WTC11 (cell line): ENCODE results near the gene ULK4. TPM values are rescaled to one million over a fixed set of nuclear protein-coding genes. Genes with fewer than 3 reads are reported as not detected.
A peak's percentile ranks its signal among the peaks of the same experiment; 100 is the strongest.

Experiments
- ATAC-seq: fragments of 200-7000 bp; cut with Tn5 transposase; 2 replicates; pipeline ENCODE4 v1.10.0; 2021; ENCODE audit warnings: mild to moderate bottlenecking, moderate library complexity
- CTCF ChIA-PET: fragments of 300-600 bp; sonication (Branson Sonifier 250); formaldehyde crosslinking; loops from one replicate; lab custom pipeline; 2021; ENCODE audit warnings: antibody characterized with exemption; lab: Charles Lee
- POLR2A ChIA-PET: fragments of 350-600 bp; sonication (Branson Sonifier 250); formaldehyde crosslinking; loops from one replicate; lab custom pipeline; 2021; ENCODE audit warnings: antibody characterized with exemption; lab: Charles Lee
- DNase-seq: peaks from one replicate; pipeline ENCODE4 v3.0.0; 2021; ENCODE audit warnings: low spot score
- H3K27ac Mint-ChIP-seq: 2 replicates; pipeline ENCODE4 v1.8.0; 2021; ENCODE audit warnings: mixed read lengths
- H3K27me3 Mint-ChIP-seq: 2 replicates; pipeline ENCODE4 v1.8.0; 2021; ENCODE audit warnings: low read depth, mild to moderate bottlenecking, moderate library complexity, mixed read lengths
- H3K36me3 Mint-ChIP-seq: 2 replicates; pipeline ENCODE4 v1.8.0; 2021; ENCODE audit warnings: mixed read lengths
- H3K4me1 Mint-ChIP-seq: 2 replicates; pipeline ENCODE4 v1.8.0; 2022; ENCODE audit warnings: mixed read lengths
- H3K4me3 Mint-ChIP-seq: 2 replicates; pipeline ENCODE4 v1.8.0; 2021; ENCODE audit warnings: mild to moderate bottlenecking, moderate library complexity, mixed read lengths
- H3K9me3 Mint-ChIP-seq: 2 replicates; pipeline ENCODE4 v1.8.0; 2021; ENCODE audit warnings: mixed read lengths
- ATF1 ChIP-seq: sonication (generic); formaldehyde crosslinking; IDR thresholded peaks from 2 replicates; pipeline ENCODE4 v1.8.1; 2023; ENCODE audit warnings: mild to moderate bottlenecking, moderate library complexity, missing genetic modification reagents
- ELF4 ChIP-seq: sonication (generic); formaldehyde crosslinking; IDR thresholded peaks from 2 replicates; pipeline ENCODE4 v1.8.1; 2022; ENCODE audit warnings: low read depth, mild to moderate bottlenecking, moderate library complexity, missing genetic modification reagents
- EMX1 ChIP-seq: fragments of 250-450 bp; sonication (Bioruptor Pico); IDR thresholded peaks from 2 replicates; pipeline ENCODE4 v1.8.0; 2021; ENCODE audit warnings: mild to moderate bottlenecking
- GABPB1 ChIP-seq: sonication (generic); formaldehyde crosslinking; IDR thresholded peaks from 2 replicates; pipeline ENCODE4 v1.8.1; 2023; ENCODE audit warnings: mild to moderate bottlenecking, missing genetic modification reagents
- GTF2I ChIP-seq: fragments of 250-450 bp; sonication (Bioruptor Pico); conservative IDR thresholded peaks from 2 replicates; pipeline ENCODE4 v1.4.0; 2021; ENCODE audit warnings: mild to moderate bottlenecking
- JUN ChIP-seq: sonication (generic); formaldehyde crosslinking; IDR thresholded peaks from 2 replicates; pipeline ENCODE4 v1.8.0; 2023; ENCODE audit warnings: mild to moderate bottlenecking, missing genetic modification reagents
- NFATC4 ChIP-seq: fragments of 250-450 bp; sonication (Bioruptor Pico); IDR thresholded peaks from 2 replicates; pipeline ENCODE4 v1.9.0; 2021; ENCODE audit warnings: mild to moderate bottlenecking
- NR1H2 ChIP-seq: sonication (generic); formaldehyde crosslinking; IDR thresholded peaks from 2 replicates; pipeline ENCODE4 v1.9.0; 2021; ENCODE audit warnings: mild to moderate bottlenecking, moderate library complexity, missing genetic modification reagents
- SMAD3 ChIP-seq: sonication (generic); formaldehyde crosslinking; IDR thresholded peaks from 2 replicates; pipeline ENCODE4 v1.8.0; 2022; ENCODE audit warnings: missing genetic modification reagents, mild to moderate bottlenecking, borderline replicate concordance
- SP1 ChIP-seq: sonication (generic); formaldehyde crosslinking; conservative IDR thresholded peaks from 2 replicates; pipeline ENCODE4 v1.8.1; 2022; ENCODE audit warnings: missing genetic modification reagents
- ZNF121 ChIP-seq: sonication (generic); formaldehyde crosslinking; IDR thresholded peaks from 2 replicates; pipeline ENCODE4 v1.8.0; 2023; ENCODE audit warnings: missing genetic modification reagents
- ZNF232 ChIP-seq: sonication (generic); formaldehyde crosslinking; IDR thresholded peaks from 2 replicates; pipeline ENCODE4 v1.8.0; 2022; ENCODE audit warnings: mild to moderate bottlenecking, missing genetic modification reagents
- ZNF317 ChIP-seq: sonication (generic); formaldehyde crosslinking; IDR thresholded peaks from 2 replicates; pipeline ENCODE4 v1.8.1; 2023; ENCODE audit warnings: low read depth, mild to moderate bottlenecking, moderate library complexity, missing genetic modification reagents, borderline replicate concordance
- ZNF416 ChIP-seq: fragments of 250-450 bp; sonication (Bioruptor Pico); IDR thresholded peaks from 2 replicates; pipeline ENCODE4 v1.9.0; 2021; ENCODE audit warnings: mild to moderate bottlenecking, inconsistent platforms
- total RNA-seq: library from RNA; stranded (reverse); gene quantifications from 3 replicates; pipeline ENCODE4 v1.2.3, GENCODE V29; 2021
- TF ChIP-seq, protein P1 (sequence below): sonication (generic); formaldehyde crosslinking; IDR thresholded peaks from 2 replicates; pipeline ENCODE4 v1.8.0; 2022; ENCODE audit warnings: missing genetic modification reagents
- TF ChIP-seq, protein P2 (sequence below): sonication (generic); formaldehyde crosslinking; IDR thresholded peaks from 2 replicates; pipeline ENCODE4 v1.8.0; 2022; ENCODE audit warnings: mild to moderate bottlenecking, missing genetic modification reagents
- TF ChIP-seq, protein P3 (sequence below): sonication (generic); formaldehyde crosslinking; IDR thresholded peaks from 2 replicates; pipeline ENCODE4 v1.8.1; 2022; ENCODE audit warnings: low read depth, mild to moderate bottlenecking, moderate library complexity, missing genetic modification reagents, borderline replicate concordance
- TF ChIP-seq, protein P4 (sequence below): sonication (generic); formaldehyde crosslinking; IDR thresholded peaks from 2 replicates; pipeline ENCODE4 v1.8.0; 2022; ENCODE audit warnings: mild to moderate bottlenecking, missing genetic modification reagents
- TF ChIP-seq, protein P5 (sequence below): fragments of 250-450 bp; sonication (Bioruptor Pico); IDR thresholded peaks from 2 replicates; pipeline ENCODE4 v1.9.0; 2021; ENCODE audit warnings: mild to moderate bottlenecking
- TF ChIP-seq, protein P6 (sequence below): sonication (generic); formaldehyde crosslinking; IDR thresholded peaks from 2 replicates; pipeline ENCODE4 v1.8.1; 2023; ENCODE audit warnings: mild to moderate bottlenecking, missing genetic modification reagents, moderate library complexity
- TF ChIP-seq, protein P7 (sequence below): sonication (generic); formaldehyde crosslinking; IDR thresholded peaks from 2 replicates; pipeline ENCODE4 v1.8.0; 2022; ENCODE audit warnings: mild to moderate bottlenecking, missing genetic modification reagents
- TF ChIP-seq, protein P8 (sequence below): sonication (generic); formaldehyde crosslinking; IDR thresholded peaks from 2 replicates; pipeline ENCODE4 v1.8.1; 2023; ENCODE audit warnings: mild to moderate bottlenecking, missing genetic modification reagents
- TF ChIP-seq, protein P9 (sequence below): sonication (generic); formaldehyde crosslinking; IDR thresholded peaks from 2 replicates; pipeline ENCODE4 v1.8.1; 2022; ENCODE audit warnings: mild to moderate bottlenecking, missing genetic modification reagents, moderate library complexity, borderline replicate concordance

The ULK4 gene
- total RNA-seq, 1 experiment from 2014 or later, result 9.2 TPM

DNA sequence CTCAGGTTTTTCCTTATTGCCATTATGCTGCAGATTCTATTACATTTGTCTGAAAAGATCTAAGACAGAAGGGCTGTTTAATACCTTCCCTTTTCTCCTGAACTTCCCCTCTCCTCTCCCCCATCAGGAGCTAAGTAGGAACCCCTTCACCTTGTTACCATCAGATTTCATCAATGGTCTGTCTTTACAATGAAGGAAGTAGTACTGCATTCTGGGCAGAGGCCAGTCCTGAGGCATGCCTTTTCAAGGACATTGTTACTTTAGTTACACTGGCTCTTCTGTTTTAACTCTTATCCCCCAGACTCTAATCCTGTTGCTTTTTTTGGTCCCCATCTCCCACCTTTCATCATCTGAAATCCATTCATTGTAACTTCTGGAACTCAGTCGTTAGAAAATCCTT lies 754.5 kb downstream of the ULK4 start (continued):
- TF ChIP-seq, protein P1, sequence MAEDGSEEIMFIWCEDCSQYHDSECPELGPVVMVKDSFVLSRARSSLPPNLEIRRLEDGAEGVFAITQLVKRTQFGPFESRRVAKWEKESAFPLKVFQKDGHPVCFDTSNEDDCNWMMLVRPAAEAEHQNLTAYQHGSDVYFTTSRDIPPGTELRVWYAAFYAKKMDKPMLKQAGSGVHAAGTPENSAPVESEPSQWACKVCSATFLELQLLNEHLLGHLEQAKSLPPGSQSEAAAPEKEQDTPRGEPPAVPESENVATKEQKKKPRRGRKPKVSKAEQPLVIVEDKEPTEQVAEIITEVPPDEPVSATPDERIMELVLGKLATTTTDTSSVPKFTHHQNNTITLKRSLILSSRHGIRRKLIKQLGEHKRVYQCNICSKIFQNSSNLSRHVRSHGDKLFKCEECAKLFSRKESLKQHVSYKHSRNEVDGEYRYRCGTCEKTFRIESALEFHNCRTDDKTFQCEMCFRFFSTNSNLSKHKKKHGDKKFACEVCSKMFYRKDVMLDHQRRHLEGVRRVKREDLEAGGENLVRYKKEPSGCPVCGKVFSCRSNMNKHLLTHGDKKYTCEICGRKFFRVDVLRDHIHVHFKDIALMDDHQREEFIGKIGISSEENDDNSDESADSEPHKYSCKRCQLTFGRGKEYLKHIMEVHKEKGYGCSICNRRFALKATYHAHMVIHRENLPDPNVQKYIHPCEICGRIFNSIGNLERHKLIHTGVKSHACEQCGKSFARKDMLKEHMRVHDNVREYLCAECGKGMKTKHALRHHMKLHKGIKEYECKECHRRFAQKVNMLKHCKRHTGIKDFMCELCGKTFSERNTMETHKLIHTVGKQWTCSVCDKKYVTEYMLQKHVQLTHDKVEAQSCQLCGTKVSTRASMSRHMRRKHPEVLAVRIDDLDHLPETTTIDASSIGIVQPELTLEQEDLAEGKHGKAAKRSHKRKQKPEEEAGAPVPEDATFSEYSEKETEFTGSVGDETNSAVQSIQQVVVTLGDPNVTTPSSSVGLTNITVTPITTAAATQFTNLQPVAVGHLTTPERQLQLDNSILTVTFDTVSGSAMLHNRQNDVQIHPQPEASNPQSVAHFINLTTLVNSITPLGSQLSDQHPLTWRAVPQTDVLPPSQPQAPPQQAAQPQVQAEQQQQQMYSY, result no peak
- TF ChIP-seq NR1H2, result no peak
- no peak for TF ChIP-seq NFATC4 (CRISPR knock-in tag)
- TF ChIP-seq ZNF416 (CRISPR knock-in tag), result no peak
- TF ChIP-seq, protein P2, sequence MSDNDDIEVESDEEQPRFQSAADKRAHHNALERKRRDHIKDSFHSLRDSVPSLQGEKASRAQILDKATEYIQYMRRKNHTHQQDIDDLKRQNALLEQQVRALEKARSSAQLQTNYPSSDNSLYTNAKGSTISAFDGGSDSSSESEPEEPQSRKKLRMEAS (CRISPR knock-in tag), result no peak
- TF ChIP-seq SMAD3, result no peak
- TF ChIP-seq JUN, result no peak
- TF ChIP-seq, protein P3, sequence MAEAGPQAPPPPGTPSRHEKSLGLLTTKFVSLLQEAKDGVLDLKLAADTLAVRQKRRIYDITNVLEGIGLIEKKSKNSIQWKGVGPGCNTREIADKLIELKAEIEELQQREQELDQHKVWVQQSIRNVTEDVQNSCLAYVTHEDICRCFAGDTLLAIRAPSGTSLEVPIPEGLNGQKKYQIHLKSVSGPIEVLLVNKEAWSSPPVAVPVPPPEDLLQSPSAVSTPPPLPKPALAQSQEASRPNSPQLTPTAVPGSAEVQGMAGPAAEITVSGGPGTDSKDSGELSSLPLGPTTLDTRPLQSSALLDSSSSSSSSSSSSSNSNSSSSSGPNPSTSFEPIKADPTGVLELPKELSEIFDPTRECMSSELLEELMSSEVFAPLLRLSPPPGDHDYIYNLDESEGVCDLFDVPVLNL (CRISPR knock-in tag), result no peak
- TF ChIP-seq ZNF317, result no peak
- no peak for TF ChIP-seq ATF1 (CRISPR knock-in tag)
- no peak for TF ChIP-seq EMX1 (CRISPR knock-in tag)
- TF ChIP-seq GTF2I, result no peak
- TF ChIP-seq, protein P4, sequence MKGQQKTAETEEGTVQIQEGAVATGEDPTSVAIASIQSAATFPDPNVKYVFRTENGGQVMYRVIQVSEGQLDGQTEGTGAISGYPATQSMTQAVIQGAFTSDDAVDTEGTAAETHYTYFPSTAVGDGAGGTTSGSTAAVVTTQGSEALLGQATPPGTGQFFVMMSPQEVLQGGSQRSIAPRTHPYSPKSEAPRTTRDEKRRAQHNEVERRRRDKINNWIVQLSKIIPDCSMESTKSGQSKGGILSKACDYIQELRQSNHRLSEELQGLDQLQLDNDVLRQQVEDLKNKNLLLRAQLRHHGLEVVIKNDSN, result no peak
- TF ChIP-seq, all 79 proteins: peak for 0

DNA sequence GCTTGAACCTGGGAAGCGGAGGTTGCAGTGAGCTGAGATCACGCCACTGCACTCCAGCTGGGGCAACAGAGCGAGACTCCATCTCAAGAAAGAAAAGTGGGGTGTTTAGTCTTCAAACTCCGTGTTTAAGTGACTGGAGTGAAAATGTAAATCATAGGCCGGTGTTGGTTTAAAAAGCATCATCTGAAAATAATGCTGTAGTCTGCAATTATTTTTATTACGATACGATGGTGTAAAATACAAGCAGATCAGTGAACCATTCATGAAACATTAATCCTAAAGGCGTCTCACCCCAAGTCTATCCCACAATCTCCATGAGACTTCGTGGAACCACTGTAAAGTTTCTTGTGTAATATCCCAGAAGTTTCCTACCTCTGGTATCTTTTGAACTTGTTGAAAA lies 756.3 kb downstream of the ULK4 start:
- POLR2A ChIA-PET, result no interaction called here
- H3K4me3 Mint-ChIP-seq, result peak overlapping the region; percentile 16

DNA sequence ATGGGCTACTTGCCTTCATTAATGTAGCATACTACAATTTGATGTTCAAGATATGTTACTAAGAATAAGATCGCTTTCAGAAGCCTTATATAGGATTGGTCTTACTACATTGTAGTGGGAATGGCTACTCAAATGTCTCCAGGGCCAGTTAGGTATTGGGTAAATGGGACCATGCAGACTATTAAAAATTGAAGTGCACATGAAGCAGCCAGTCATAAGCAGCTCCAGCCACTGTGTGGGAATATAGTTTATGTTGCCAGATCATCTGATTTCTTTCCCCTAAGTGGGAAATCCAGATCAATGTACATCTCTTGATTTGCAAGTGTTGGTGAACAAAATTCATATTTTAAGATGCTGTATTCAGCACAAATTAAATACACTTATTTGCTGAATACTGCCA lies 757.5 kb downstream of the ULK4 start:
- ATAC-seq (no peak), DNase-seq (no peak)
- Mint-ChIP-seq H3K9me3 (no peaks in the 10 kb centered on the region), H3K36me3 (peaks cover 3% of the 10 kb centered on the region), H3K4me3 (peak overlapping the region; percentile 84), H3K27me3 (no peaks in the 10 kb centered on the region), H3K4me1 (peaks cover 79% of the 10 kb centered on the region), H3K27ac (no peak overlapping the region)
- CTCF ChIA-PET, result no interaction called here
- POLR2A ChIA-PET, result no interaction called here
- TF ChIP-seq, protein P5, sequence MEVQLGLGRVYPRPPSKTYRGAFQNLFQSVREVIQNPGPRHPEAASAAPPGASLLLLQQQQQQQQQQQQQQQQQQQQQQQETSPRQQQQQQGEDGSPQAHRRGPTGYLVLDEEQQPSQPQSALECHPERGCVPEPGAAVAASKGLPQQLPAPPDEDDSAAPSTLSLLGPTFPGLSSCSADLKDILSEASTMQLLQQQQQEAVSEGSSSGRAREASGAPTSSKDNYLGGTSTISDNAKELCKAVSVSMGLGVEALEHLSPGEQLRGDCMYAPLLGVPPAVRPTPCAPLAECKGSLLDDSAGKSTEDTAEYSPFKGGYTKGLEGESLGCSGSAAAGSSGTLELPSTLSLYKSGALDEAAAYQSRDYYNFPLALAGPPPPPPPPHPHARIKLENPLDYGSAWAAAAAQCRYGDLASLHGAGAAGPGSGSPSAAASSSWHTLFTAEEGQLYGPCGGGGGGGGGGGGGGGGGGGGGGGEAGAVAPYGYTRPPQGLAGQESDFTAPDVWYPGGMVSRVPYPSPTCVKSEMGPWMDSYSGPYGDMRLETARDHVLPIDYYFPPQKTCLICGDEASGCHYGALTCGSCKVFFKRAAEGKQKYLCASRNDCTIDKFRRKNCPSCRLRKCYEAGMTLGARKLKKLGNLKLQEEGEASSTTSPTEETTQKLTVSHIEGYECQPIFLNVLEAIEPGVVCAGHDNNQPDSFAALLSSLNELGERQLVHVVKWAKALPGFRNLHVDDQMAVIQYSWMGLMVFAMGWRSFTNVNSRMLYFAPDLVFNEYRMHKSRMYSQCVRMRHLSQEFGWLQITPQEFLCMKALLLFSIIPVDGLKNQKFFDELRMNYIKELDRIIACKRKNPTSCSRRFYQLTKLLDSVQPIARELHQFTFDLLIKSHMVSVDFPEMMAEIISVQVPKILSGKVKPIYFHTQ (CRISPR knock-in tag), result no peak
- TF ChIP-seq, protein P6, sequence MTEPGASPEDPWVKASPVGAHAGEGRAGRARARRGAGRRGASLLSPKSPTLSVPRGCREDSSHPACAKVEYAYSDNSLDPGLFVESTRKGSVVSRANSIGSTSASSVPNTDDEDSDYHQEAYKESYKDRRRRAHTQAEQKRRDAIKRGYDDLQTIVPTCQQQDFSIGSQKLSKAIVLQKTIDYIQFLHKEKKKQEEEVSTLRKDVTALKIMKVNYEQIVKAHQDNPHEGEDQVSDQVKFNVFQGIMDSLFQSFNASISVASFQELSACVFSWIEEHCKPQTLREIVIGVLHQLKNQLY (CRISPR knock-in tag), result no peak
- TF ChIP-seq, protein P7, sequence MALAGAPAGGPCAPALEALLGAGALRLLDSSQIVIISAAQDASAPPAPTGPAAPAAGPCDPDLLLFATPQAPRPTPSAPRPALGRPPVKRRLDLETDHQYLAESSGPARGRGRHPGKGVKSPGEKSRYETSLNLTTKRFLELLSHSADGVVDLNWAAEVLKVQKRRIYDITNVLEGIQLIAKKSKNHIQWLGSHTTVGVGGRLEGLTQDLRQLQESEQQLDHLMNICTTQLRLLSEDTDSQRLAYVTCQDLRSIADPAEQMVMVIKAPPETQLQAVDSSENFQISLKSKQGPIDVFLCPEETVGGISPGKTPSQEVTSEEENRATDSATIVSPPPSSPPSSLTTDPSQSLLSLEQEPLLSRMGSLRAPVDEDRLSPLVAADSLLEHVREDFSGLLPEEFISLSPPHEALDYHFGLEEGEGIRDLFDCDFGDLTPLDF (CRISPR knock-in tag), result no peak
- no peak for TF ChIP-seq SP1 (CRISPR knock-in tag)
- TF ChIP-seq GABPB1, result no peak
- TF ChIP-seq EMX1 (CRISPR knock-in tag), result no peak
- TF ChIP-seq ELF4, result no peak
- no peak for TF ChIP-seq ZNF232 (CRISPR knock-in tag)
- TF ChIP-seq, protein P8, sequence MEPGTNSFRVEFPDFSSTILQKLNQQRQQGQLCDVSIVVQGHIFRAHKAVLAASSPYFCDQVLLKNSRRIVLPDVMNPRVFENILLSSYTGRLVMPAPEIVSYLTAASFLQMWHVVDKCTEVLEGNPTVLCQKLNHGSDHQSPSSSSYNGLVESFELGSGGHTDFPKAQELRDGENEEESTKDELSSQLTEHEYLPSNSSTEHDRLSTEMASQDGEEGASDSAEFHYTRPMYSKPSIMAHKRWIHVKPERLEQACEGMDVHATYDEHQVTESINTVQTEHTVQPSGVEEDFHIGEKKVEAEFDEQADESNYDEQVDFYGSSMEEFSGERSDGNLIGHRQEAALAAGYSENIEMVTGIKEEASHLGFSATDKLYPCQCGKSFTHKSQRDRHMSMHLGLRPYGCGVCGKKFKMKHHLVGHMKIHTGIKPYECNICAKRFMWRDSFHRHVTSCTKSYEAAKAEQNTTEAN (CRISPR knock-in tag), result no peak

More for the DNA sequence above, 756.3 kb downstream of the ULK4 start:
- Mint-ChIP-seq H3K27ac (0 out of 2 replicates have a peak overlapping the region, but pooled peaks have one; percentile 22), H3K9me3 (peaks cover 3% of the 10 kb centered on the region; the same call in 1 of the 2 replicates), H3K36me3 (peaks cover 6% of the 10 kb centered on the region), H3K4me1 (peaks cover 82% of the 10 kb centered on the region), H3K27me3 (no peaks in the 10 kb centered on the region)
- CTCF ChIA-PET, result interaction anchor here (0.6 kb wide), 1 partner anchor 10 kb away, joined by 3 read pairs; no protein-coding TSS in a partner anchor
- DNase-seq (no peak), ATAC-seq (no peak)
- TF ChIP-seq, protein P9, sequence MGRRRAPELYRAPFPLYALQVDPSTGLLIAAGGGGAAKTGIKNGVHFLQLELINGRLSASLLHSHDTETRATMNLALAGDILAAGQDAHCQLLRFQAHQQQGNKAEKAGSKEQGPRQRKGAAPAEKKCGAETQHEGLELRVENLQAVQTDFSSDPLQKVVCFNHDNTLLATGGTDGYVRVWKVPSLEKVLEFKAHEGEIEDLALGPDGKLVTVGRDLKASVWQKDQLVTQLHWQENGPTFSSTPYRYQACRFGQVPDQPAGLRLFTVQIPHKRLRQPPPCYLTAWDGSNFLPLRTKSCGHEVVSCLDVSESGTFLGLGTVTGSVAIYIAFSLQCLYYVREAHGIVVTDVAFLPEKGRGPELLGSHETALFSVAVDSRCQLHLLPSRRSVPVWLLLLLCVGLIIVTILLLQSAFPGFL (CRISPR knock-in tag), result no peak
- TF ChIP-seq ZNF121 (CRISPR knock-in tag), result peak; percentile 65; the same call in 1 of the 2 replicates
- TF ChIP-seq, all 79 proteins: peak for 1
